Astrocyte (in vitro differentiated cells and primary cell): ENCODE results near the gene SLC39A1. TPM values are rescaled to one million over a fixed set of nuclear protein-coding genes. Genes with fewer than 3 reads are reported as not detected.

Experiments used
- DNase-seq: peaks from one replicate; pipeline ENCODE4 v3.0.0-alpha.2; 2010; ENCODE audit warnings: low read depth
- FAIRE-seq: peaks from 2 replicates; lab custom pipeline; 2011; peaks lifted over from hg19 to GRCh38; lab: Jason Lieb, UNC
- H2AFZ ChIP-seq: 2 replicates; pipeline ENCODE4 v1.6.0; 2012; ENCODE audit warnings: low read depth, low read length, inconsistent platforms
- H3K27ac ChIP-seq: 2 replicates; pipeline ENCODE4 v1.5.1; 2011; ENCODE audit warnings: low read depth, low read length, inconsistent platforms
- H3K27me3 ChIP-seq: 2 replicates; pipeline ENCODE4 v1.6.0; 2011; ENCODE audit warnings: low read length, inconsistent platforms; ENCODE audit not compliant: insufficient read depth
- H3K36me3 ChIP-seq: 2 replicates; pipeline ENCODE4 v1.5.1; 2011; ENCODE audit warnings: low read length, inconsistent platforms; ENCODE audit not compliant: insufficient read depth
- H3K4me1 ChIP-seq: 2 replicates; pipeline ENCODE4 v1.5.1; 2011; ENCODE audit warnings: low read length, inconsistent platforms; ENCODE audit not compliant: insufficient read depth
- H3K4me2 ChIP-seq: 2 replicates; pipeline ENCODE4 v1.6.0; 2012; ENCODE audit warnings: low read length, inconsistent platforms
- H3K4me3 ChIP-seq: 2 replicates; pipeline ENCODE4 v1.5.1; 2011; ENCODE audit warnings: low read depth, mild to moderate bottlenecking, low read length, inconsistent platforms; ENCODE audit not compliant: insufficient read depth
- H3K79me2 ChIP-seq: 2 replicates; pipeline ENCODE4 v1.6.0; 2012; ENCODE audit warnings: mild to moderate bottlenecking, low read length, inconsistent platforms; ENCODE audit not compliant: insufficient read depth
- H3K9ac ChIP-seq: 2 replicates; pipeline ENCODE4 v1.6.0; 2012; ENCODE audit warnings: mild to moderate bottlenecking, low read length, inconsistent platforms
- H3K9me3 ChIP-seq: 2 replicates; pipeline ENCODE4 v1.5.1; 2012; ENCODE audit warnings: low read depth, mild to moderate bottlenecking, low read length, inconsistent platforms; ENCODE audit not compliant: insufficient read depth
- H4K20me1 ChIP-seq: 2 replicates; pipeline ENCODE4 v1.6.0; 2012; ENCODE audit warnings: low read length, inconsistent platforms; ENCODE audit not compliant: insufficient read depth
- H3K27ac Mint-ChIP-seq: one replicate; pipeline ENCODE4 v1.8.0; 2021; ENCODE audit warnings: mild to moderate bottlenecking, mixed read lengths; ENCODE audit not compliant: unreplicated experiment
- H3K27me3 Mint-ChIP-seq: one replicate; pipeline ENCODE4 v1.8.0; 2021; ENCODE audit warnings: low read depth, mixed read lengths; ENCODE audit not compliant: unreplicated experiment
- H3K36me3 Mint-ChIP-seq: one replicate; pipeline ENCODE4 v1.8.0; 2021; ENCODE audit warnings: low read depth, mixed read lengths; ENCODE audit not compliant: unreplicated experiment
- H3K4me1 Mint-ChIP-seq: one replicate; pipeline ENCODE4 v1.8.0; 2021; ENCODE audit warnings: low read depth, mixed read lengths; ENCODE audit not compliant: unreplicated experiment
- H3K4me3 Mint-ChIP-seq: one replicate; pipeline ENCODE4 v1.8.0; 2021; ENCODE audit warnings: mild to moderate bottlenecking, moderate library complexity, mixed read lengths; ENCODE audit not compliant: unreplicated experiment
- H3K9me3 Mint-ChIP-seq: one replicate; pipeline ENCODE4 v1.8.0; 2021; ENCODE audit warnings: mild to moderate bottlenecking, mixed read lengths; ENCODE audit not compliant: unreplicated experiment
- CTCF ChIP-seq: IDR thresholded peaks from 2 replicates; pipeline ENCODE4 v1.5.1; 2011; ENCODE audit warnings: low read depth, mild to moderate bottlenecking, inconsistent platforms, low read length, moderate library complexity; ENCODE audit not compliant: insufficient read depth
- EZH2 ChIP-seq: IDR thresholded peaks from 2 replicates; pipeline ENCODE4 v1.6.1; 2012; ENCODE audit warnings: mild to moderate bottlenecking, low read length, inconsistent platforms; ENCODE audit not compliant: insufficient read depth
- total RNA-seq: library from RNA; stranded (reverse); gene quantifications from 2 replicates; pipeline ENCODE4 v1.2.1, GENCODE V29; 2021

Gene SLC39A1
- total RNA-seq, 1 donor from 2014 or later = 91.7 TPM

DNA sequence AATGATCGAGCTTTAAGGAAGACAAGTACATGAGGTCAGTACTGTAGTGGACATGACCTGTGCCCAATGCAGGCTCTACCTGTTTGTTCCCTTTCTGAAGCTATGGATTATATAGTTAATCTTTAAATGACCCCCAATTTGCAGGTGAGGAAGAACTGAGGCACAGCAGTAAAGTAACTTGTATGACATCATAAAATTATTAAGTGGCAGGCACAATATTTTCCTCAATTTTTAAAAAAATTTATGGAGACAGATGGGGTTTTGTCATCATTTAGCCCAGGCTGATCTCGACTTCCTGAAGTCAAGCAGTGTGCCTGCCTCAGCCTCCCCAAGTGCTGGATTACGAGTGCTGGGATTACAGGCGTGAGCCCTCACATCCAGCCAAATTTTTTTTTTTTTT lies 36.9 kb downstream of the SLC39A1 start:
- H3K9ac ChIP-seq = no peak overlapping the region
- no peak for TF ChIP-seq CTCF
- no peak for TF ChIP-seq EZH2
- no peaks in the 10 kb centered on the region for H3K27me3 Mint-ChIP-seq
- H3K4me3 Mint-ChIP-seq = no peak overlapping the region
- H2AFZ ChIP-seq = no peak overlapping the region
- peaks cover 5% of the 10 kb centered on the region for H3K36me3 Mint-ChIP-seq
- FAIRE-seq (no peak), DNase-seq (no peak)
- peaks cover 17% of the 10 kb centered on the region for H3K4me1 ChIP-seq
- peaks cover 2% of the 10 kb centered on the region for H3K36me3 ChIP-seq
- H3K4me3 ChIP-seq = no peak overlapping the region
- no peak overlapping the region for H3K27ac ChIP-seq
- no peaks in the 10 kb centered on the region for H3K9me3 ChIP-seq
- H3K4me1 Mint-ChIP-seq = peaks cover 1% of the 10 kb centered on the region
- peaks cover 8% of the 10 kb centered on the region for H3K79me2 ChIP-seq
- H3K4me2 ChIP-seq = no peak overlapping the region
- no peaks in the 10 kb centered on the region for H3K9me3 Mint-ChIP-seq
- no peaks in the 10 kb centered on the region for H3K27me3 ChIP-seq
- no peak overlapping the region for H3K27ac Mint-ChIP-seq
- H4K20me1 ChIP-seq = peaks cover 8% of the 10 kb centered on the region

GRCh38 chr1:153922972-153923925 lies 40.1 kb downstream of the SLC39A1 start, which contains the start of gene GATAD2B:
TSS of gene GATAD2B (minus strand) at chr1:153922972. CDS start at chr1:153828347, 94,625 bp downstream.
- DNase-seq (peak; percentile 100), FAIRE-seq (no peak)
- no peaks in the 10 kb centered on the region for H3K36me3 Mint-ChIP-seq
- TF ChIP-seq CTCF = no peak
- no peak for TF ChIP-seq EZH2
- H2AFZ ChIP-seq = peak within 1 kb of the TSS; percentile 85
- no peaks in the 10 kb centered on the region for H3K36me3 ChIP-seq
- H3K4me2 ChIP-seq = peak within 1 kb of the TSS; percentile 92
- peaks cover 39% of the 10 kb centered on the region for H3K79me2 ChIP-seq
- no peaks in the 10 kb centered on the region for H3K9me3 Mint-ChIP-seq
- H3K4me1 ChIP-seq = peaks cover 31% of the 10 kb centered on the region
- peak within 1 kb of the TSS; percentile 85 for H3K9ac ChIP-seq
- H3K27me3 ChIP-seq = no peaks in the 10 kb centered on the region
- peaks cover 38% of the 10 kb centered on the region for H4K20me1 ChIP-seq
- H3K27ac Mint-ChIP-seq = peak within 1 kb of the TSS; percentile 98
- H3K4me3 ChIP-seq = peak within 1 kb of the TSS; percentile 81
- peak within 1 kb of the TSS; percentile 77 for H3K27ac ChIP-seq
- H3K27me3 Mint-ChIP-seq = no peaks in the 10 kb centered on the region
- no peaks in the 10 kb centered on the region for H3K9me3 ChIP-seq
- peaks cover 27% of the 10 kb centered on the region for H3K4me1 Mint-ChIP-seq
- peak within 1 kb of the TSS; percentile 95 for H3K4me3 Mint-ChIP-seq
